HepG2 (cell line): ENCODE measurements around the gene RESP18. TPM values are rescaled to one million over a fixed set of nuclear protein-coding genes. Genes with fewer than 3 reads are reported as not detected.

Experiments
- ATRX ChIP-seq: sonication (generic); formaldehyde crosslinking; IDR thresholded peaks from 2 replicates; pipeline ENCODE4 v1.4.0; 2020; ENCODE audit warnings: missing genetic modification reagents, borderline replicate concordance
- ISL2 ChIP-seq: sonication (generic); formaldehyde crosslinking; IDR thresholded peaks from 2 replicates; pipeline ENCODE4 v1.5.0; 2020; ENCODE audit warnings: missing genetic modification reagents
- RFX5 ChIP-seq: IDR thresholded peaks from 2 replicates; pipeline ENCODE4 v1.6.1; 2011; ENCODE audit warnings: low read depth, low read length, improper control_type of control experiment
- ZMYM4 ChIP-seq: sonication (generic); formaldehyde crosslinking; IDR thresholded peaks from 2 replicates; pipeline ENCODE4 v1.8.1; 2023; ENCODE audit warnings: mild to moderate bottlenecking, missing genetic modification reagents
- ZNF124 ChIP-seq: sonication (generic); formaldehyde crosslinking; IDR thresholded peaks from 2 replicates; pipeline ENCODE4 v1.4.0; 2020; ENCODE audit warnings: missing genetic modification reagents
- ZNF30 ChIP-seq: sonication (generic); formaldehyde crosslinking; IDR thresholded peaks from 2 replicates; pipeline ENCODE4 v1.5.0; 2020; ENCODE audit warnings: mild to moderate bottlenecking, missing genetic modification reagents
- ZNF367 ChIP-seq: sonication (generic); formaldehyde crosslinking; IDR thresholded peaks from 2 replicates; pipeline ENCODE4 v1.4.0; 2020; ENCODE audit warnings: missing genetic modification reagents, borderline replicate concordance
- ZNF451 ChIP-seq: sonication (generic); formaldehyde crosslinking; IDR thresholded peaks from 2 replicates; pipeline ENCODE4 v1.5.0; 2020; ENCODE audit warnings: mild to moderate bottlenecking, missing genetic modification reagents
- ZNF577 ChIP-seq: sonication (generic); formaldehyde crosslinking; IDR thresholded peaks from 2 replicates; pipeline ENCODE4 v1.4.0; 2020; ENCODE audit warnings: mild to moderate bottlenecking, low read depth, missing genetic modification reagents, borderline replicate concordance
- polyA plus RNA-seq, 8 experiments: library from polyadenylated mRNA; depleted of rRNA in 3 of 8; stranded (reverse) in 7 of 8; unstranded in 1 of 8; fragments of >200 nt; fragmentation: Illumina TruSeq in 4 of 8; extraction: Trizol in 4 of 8; gene quantifications; 2 replicates each; pipeline versions ENCODE4 v1.2.1 to v1.2.3, GENCODE V29; 2011 to 2016; ENCODE audit warnings: low read depth in 4 of 8, missing spikeins in 1 of 8, mixed read lengths in 1 of 8; ENCODE audit not compliant: insufficient read depth in 1 of 8
- total RNA-seq, 5 experiments: library from RNA; depleted of rRNA; stranded (reverse); fragments of >200 nt; fragmentation: Illumina TruSeq; extraction: Trizol; gene quantifications; 2 replicates each; pipeline ENCODE4 v1.2.3, GENCODE V29; 2016; ENCODE audit warnings: low read depth in 1 of 5
- TF ChIP-seq, protein P1 (sequence below): sonication (generic); formaldehyde crosslinking; IDR thresholded peaks from 2 replicates; pipeline ENCODE4 v1.4.0; 2020; ENCODE audit warnings: missing genetic modification reagents
- TF ChIP-seq, protein P2 (sequence below): sonication (generic); formaldehyde crosslinking; IDR thresholded peaks from 2 replicates; pipeline ENCODE4 v1.4.0; 2020; ENCODE audit warnings: low read depth, mild to moderate bottlenecking, missing genetic modification reagents
- TF ChIP-seq, protein P3 (sequence below): sonication (generic); formaldehyde crosslinking; IDR thresholded peaks from 2 replicates; pipeline ENCODE4 v1.8.0; 2022; ENCODE audit warnings: missing genetic modification reagents, mild to moderate bottlenecking, moderate library complexity, borderline replicate concordance
- TF ChIP-seq, protein P4 (sequence below): sonication (generic); formaldehyde crosslinking; IDR thresholded peaks from 2 replicates; pipeline ENCODE4 v1.5.0; 2020; ENCODE audit warnings: mild to moderate bottlenecking, missing genetic modification reagents, borderline replicate concordance

Gene RESP18
- total and polyA plus RNA-seq, 2 of the 13 experiments (the other 11 are each of a cell fraction or from before 2014, with no cell fraction given), result not detected

DNA sequence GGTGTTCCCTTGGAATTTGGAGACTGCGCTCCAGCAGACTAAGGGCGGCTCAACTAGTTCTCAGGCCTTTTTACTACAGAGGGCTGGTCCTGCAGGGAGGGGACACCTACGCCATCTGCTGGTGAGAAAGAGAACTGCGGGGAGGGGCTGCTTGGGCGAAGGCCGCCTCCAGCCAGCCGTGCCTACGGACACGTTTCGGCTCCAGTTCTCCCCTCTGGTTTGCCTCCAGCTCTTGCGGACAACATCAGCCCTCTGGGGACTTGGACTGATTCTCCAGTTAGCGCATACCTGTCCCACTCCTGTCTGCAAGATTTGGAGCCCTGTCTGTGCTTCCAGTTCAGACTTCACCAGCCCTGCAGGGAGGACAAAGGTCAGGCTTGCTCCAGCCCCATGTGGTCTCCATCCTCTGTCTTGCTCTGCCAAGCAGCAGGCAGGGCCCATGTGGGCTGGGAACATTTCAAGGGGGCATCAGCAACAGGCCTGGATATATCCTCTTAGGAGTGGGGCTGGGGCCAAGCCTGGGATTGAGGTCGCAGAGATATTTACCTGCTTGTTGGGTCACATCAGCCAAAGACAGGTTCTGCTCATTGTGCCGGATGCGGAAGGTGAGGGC is 33.7 kb downstream of the RESP18 start (continued):
- TF ChIP-seq, protein P1, sequence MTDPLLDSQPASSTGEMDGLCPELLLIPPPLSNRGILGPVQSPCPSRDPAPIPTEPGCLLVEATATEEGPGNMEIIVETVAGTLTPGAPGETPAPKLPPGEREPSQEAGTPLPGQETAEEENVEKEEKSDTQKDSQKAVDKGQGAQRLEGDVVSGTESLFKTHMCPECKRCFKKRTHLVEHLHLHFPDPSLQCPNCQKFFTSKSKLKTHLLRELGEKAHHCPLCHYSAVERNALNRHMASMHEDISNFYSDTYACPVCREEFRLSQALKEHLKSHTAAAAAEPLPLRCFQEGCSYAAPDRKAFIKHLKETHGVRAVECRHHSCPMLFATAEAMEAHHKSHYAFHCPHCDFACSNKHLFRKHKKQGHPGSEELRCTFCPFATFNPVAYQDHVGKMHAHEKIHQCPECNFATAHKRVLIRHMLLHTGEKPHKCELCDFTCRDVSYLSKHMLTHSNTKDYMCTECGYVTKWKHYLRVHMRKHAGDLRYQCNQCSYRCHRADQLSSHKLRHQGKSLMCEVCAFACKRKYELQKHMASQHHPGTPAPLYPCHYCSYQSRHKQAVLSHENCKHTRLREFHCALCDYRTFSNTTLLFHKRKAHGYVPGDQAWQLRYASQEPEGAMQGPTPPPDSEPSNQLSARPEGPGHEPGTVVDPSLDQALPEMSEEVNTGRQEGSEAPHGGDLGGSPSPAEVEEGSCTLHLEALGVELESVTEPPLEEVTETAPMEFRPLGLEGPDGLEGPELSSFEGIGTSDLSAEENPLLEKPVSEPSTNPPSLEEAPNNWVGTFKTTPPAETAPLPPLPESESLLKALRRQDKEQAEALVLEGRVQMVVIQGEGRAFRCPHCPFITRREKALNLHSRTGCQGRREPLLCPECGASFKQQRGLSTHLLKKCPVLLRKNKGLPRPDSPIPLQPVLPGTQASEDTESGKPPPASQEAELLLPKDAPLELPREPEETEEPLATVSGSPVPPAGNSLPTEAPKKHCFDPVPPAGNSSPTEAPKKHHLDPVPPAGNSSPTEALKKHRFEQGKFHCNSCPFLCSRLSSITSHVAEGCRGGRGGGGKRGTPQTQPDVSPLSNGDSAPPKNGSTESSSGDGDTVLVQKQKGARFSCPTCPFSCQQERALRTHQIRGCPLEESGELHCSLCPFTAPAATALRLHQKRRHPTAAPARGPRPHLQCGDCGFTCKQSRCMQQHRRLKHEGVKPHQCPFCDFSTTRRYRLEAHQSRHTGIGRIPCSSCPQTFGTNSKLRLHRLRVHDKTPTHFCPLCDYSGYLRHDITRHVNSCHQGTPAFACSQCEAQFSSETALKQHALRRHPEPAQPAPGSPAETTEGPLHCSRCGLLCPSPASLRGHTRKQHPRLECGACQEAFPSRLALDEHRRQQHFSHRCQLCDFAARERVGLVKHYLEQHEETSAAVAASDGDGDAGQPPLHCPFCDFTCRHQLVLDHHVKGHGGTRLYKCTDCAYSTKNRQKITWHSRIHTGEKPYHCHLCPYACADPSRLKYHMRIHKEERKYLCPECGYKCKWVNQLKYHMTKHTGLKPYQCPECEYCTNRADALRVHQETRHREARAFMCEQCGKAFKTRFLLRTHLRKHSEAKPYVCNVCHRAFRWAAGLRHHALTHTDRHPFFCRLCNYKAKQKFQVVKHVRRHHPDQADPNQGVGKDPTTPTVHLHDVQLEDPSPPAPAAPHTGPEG (CRISPR knock-in tag), result no peak
- peak; percentile 65; the same call in 1 of the 2 replicates for TF ChIP-seq ZMYM4 (CRISPR knock-in tag)
- TF ChIP-seq, protein P2, sequence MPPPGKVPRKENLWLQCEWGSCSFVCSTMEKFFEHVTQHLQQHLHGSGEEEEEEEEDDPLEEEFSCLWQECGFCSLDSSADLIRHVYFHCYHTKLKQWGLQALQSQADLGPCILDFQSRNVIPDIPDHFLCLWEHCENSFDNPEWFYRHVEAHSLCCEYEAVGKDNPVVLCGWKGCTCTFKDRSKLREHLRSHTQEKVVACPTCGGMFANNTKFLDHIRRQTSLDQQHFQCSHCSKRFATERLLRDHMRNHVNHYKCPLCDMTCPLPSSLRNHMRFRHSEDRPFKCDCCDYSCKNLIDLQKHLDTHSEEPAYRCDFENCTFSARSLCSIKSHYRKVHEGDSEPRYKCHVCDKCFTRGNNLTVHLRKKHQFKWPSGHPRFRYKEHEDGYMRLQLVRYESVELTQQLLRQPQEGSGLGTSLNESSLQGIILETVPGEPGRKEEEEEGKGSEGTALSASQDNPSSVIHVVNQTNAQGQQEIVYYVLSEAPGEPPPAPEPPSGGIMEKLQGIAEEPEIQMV (CRISPR knock-in tag), result no peak
- no peak for TF ChIP-seq ISL2
- no peak for TF ChIP-seq ZNF367 (CRISPR knock-in tag)
- TF ChIP-seq ATRX, result no peak
- TF ChIP-seq ZNF577 (CRISPR knock-in tag), result no peak
- no peak for TF ChIP-seq RFX5
- TF ChIP-seq ZNF124 (CRISPR knock-in tag), result no peak
- no peak for TF ChIP-seq ZNF30 (CRISPR knock-in tag)
- TF ChIP-seq, protein P3, sequence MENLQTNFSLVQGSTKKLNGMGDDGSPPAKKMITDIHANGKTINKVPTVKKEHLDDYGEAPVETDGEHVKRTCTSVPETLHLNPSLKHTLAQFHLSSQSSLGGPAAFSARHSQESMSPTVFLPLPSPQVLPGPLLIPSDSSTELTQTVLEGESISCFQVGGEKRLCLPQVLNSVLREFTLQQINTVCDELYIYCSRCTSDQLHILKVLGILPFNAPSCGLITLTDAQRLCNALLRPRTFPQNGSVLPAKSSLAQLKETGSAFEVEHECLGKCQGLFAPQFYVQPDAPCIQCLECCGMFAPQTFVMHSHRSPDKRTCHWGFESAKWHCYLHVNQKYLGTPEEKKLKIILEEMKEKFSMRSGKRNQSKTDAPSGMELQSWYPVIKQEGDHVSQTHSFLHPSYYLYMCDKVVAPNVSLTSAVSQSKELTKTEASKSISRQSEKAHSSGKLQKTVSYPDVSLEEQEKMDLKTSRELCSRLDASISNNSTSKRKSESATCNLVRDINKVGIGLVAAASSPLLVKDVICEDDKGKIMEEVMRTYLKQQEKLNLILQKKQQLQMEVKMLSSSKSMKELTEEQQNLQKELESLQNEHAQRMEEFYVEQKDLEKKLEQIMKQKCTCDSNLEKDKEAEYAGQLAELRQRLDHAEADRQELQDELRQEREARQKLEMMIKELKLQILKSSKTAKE (CRISPR knock-in tag), result no peak
- TF ChIP-seq ZNF451 (CRISPR knock-in tag), result no peak
- TF ChIP-seq, protein P4, sequence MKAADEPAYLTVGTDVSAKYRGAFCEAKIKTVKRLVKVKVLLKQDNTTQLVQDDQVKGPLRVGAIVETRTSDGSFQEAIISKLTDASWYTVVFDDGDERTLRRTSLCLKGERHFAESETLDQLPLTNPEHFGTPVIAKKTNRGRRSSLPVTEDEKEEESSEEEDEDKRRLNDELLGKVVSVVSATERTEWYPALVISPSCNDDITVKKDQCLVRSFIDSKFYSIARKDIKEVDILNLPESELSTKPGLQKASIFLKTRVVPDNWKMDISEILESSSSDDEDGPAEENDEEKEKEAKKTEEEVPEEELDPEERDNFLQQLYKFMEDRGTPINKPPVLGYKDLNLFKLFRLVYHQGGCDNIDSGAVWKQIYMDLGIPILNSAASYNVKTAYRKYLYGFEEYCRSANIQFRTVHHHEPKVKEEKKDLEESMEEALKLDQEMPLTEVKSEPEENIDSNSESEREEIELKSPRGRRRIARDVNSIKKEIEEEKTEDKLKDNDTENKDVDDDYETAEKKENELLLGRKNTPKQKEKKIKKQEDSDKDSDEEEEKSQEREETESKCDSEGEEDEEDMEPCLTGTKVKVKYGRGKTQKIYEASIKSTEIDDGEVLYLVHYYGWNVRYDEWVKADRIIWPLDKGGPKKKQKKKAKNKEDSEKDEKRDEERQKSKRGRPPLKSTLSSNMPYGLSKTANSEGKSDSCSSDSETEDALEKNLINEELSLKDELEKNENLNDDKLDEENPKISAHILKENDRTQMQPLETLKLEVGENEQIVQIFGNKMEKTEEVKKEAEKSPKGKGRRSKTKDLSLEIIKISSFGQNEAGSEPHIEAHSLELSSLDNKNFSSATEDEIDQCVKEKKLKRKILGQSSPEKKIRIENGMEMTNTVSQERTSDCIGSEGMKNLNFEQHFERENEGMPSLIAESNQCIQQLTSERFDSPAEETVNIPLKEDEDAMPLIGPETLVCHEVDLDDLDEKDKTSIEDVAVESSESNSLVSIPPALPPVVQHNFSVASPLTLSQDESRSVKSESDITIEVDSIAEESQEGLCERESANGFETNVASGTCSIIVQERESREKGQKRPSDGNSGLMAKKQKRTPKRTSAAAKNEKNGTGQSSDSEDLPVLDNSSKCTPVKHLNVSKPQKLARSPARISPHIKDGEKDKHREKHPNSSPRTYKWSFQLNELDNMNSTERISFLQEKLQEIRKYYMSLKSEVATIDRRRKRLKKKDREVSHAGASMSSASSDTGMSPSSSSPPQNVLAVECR (CRISPR knock-in tag), result peak; percentile 44; the same call in 1 of the 2 replicates
